NCI-H748 treated with DMSO at 0.1 percent for 48 hours (cell line): ENCODE measurements around the gene KBTBD13.

ENCODE experiments used
- DNase-seq: peaks from one replicate; lab custom pipeline; 2025; lab: John Stamatoyannopoulos, UW

The KBTBD13 gene

GRCh38 chr15:65051266-65051665 lies 25.3 kb upstream of the KBTBD13 start:
- no peak for DNase-seq

GRCh38 chr15:65052956-65053355 lies 23.6 kb upstream of the KBTBD13 start:
- DNase-seq: no peak

- no peak for DNase-seq
Observed at GRCh38 chr15:65054333-65055200, 22.0 kb upstream of the KBTBD13 start.

GRCh38 chr15:65055201-65055870 lies 21.2 kb upstream of the KBTBD13 start:
- DNase-seq: no peak

GRCh38 chr15:65056106-65056505 lies 20.4 kb upstream of the KBTBD13 start:
- DNase-seq: no peak

- DNase-seq: no peak
Observed at GRCh38 chr15:65056868-65057548, 19.5 kb upstream of the KBTBD13 start.

- no peak for DNase-seq
Observed at GRCh38 chr15:65057549-65057940, 19.0 kb upstream of the KBTBD13 start.

- DNase-seq: no peak
Observed at GRCh38 chr15:65058394-65059368, 17.9 kb upstream of the KBTBD13 start.

GRCh38 chr15:65059369-65059750 lies 17.2 kb upstream of the KBTBD13 start:
- no peak for DNase-seq

GRCh38 chr15:65059931-65060596 lies 16.5 kb upstream of the KBTBD13 start:
- no peak for DNase-seq

GRCh38 chr15:65060641-65061397 lies 15.7 kb upstream of the KBTBD13 start:
- no peak for DNase-seq

GRCh38 chr15:65062061-65062460 lies 14.5 kb upstream of the KBTBD13 start:
- no peak for DNase-seq

- DNase-seq: no peak
Observed at GRCh38 chr15:65062726-65063125, 13.8 kb upstream of the KBTBD13 start.

- no peak for DNase-seq
Observed at GRCh38 chr15:65066001-65066634, 10.4 kb upstream of the KBTBD13 start.

GRCh38 chr15:65066635-65067316 lies 9.8 kb upstream of the KBTBD13 start:
- no peak for DNase-seq

- no peak for DNase-seq
Observed at GRCh38 chr15:65067317-65067644, 9.3 kb upstream of the KBTBD13 start.

- DNase-seq: no peak
Observed at GRCh38 chr15:65067645-65068402, 8.7 kb upstream of the KBTBD13 start, which contains the start of gene RASL12. Gene RASL12 (minus strand): TSS chr15:65067991. CDS start chr15:65067835, 156 bp downstream.

- DNase-seq: no peak
Observed at GRCh38 chr15:65068403-65068788, 8.2 kb upstream of the KBTBD13 start.

- no peak for DNase-seq
Observed at GRCh38 chr15:65069179-65069578, 7.4 kb upstream of the KBTBD13 start.
